ENCODE measurements around the gene KIFBP.

- TF ChIP-seq CTCF (IDR thresholded peaks at IDR 0.05) (no peak), TAF1 (IDR thresholded peaks at IDR 0.05; ENCODE audit: borderline replicate concordance, low read depth, low read length) (no peak), EZH2phosphoT487 (IDR thresholded peaks at IDR 0.05; ENCODE audit: borderline replicate concordance, low read depth) (no peak)
These were observed 55.9 kb downstream of the KIFBP start for GRCh38 chr10:69044546-69044945.
